Femur (tissue), 1 donor: ENCODE measurements around the gene SAMD11.

Experiments
- DNase-seq: peaks from one replicate; pipeline ENCODE4 v3.0.0-alpha.2; 2017

Gene SAMD11

DNA sequence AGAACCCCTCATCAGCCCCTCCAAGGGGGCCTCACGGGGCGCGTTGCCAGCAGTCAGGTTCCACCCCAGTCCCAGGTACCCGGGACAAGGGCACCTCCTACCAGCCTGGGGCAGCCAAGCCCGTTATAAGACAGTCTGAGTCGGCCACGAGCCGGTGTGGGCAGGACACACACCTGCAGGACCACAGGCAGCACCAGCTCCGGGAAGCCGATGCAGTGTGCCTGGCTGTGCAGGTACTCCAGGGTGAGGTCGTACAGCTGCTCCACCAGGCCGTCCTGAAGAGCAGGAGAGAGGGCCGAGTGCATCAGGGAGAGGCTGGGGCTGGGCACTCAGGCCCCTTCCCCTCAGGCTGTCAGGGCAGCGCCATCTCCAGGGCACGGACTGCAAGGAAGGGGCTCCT lies 24.2 kb downstream of the SAMD11 start:
- DNase-seq: no peak

DNA sequence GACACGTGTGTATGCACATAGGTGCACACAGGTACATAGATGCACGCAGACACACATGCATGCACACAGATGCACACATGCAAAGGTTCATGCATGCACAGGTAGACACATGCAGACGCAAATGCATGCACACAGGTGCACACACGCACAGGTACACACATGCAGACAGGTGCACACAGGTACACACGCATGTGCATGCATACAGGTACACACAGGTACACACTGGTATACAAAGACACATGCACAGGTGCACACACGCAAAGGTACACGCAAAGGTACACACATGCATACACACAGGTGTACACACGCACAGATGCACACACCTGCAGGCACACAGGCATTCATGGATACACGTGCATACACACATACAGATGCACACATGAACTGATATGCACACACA lies 26.5 kb downstream of the SAMD11 start:
- no peak for DNase-seq

DNA sequence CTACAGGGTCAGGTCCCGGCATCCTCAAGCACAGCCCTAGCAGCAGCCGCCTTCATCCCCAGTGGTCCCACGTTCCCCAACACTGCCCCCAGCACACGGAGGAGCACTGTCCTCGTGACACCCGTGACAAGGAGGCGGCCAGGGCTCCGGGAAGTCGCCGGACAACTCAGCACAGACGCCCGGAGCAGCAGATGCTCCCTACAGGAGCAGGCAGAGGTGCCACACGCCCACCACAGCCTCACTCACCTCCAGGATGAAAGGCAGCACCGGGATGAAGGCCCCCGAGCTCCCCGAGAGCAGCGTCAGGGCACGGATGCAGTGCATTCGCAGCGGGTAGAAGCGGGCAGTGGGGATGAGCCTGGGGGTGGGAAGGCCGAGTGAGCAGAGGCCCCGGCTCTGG lies 27.2 kb downstream of the SAMD11 start:
- DNase-seq: no peak

DNA sequence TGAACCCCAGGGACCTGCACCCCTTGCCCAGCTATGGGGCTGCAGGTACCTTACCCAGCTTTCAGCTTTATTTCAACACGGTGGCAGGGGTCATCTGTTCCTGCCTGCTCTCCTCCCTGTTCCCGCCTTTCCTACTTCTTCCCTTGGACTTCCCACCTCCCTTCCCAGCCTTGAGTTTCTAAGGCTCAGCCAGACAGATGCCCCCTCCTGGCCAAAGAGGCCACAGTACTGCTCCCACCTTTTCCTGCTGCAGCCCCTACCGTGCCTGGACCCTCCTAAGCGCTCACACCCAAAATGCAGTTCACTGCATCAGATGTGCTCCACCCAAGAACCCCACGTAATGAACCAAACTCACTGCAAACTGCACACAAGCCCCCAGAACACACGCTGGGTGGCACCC lies 27.6 kb downstream of the SAMD11 start:
- no peak for DNase-seq

DNA sequence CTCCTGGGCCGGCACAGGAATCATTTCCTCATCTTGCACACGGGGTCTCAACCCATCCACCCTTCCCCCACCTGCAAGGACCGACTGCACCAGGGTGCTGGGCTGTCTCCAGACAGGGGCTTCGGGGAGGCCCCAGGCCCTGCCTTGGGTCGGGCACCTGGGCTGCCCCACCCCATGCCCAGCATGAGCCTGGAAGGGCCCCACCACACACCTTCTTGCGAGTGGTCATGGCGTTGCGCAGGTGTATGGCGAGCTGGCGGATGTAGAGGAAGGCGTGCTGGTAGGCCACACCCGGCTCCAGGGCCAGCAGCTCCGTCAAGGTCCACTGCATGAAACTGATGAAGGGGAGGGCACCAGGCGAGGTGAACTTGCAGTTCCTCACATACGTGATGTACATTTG lies 28.5 kb downstream of the SAMD11 start:
- DNase-seq: no peak

DNA sequence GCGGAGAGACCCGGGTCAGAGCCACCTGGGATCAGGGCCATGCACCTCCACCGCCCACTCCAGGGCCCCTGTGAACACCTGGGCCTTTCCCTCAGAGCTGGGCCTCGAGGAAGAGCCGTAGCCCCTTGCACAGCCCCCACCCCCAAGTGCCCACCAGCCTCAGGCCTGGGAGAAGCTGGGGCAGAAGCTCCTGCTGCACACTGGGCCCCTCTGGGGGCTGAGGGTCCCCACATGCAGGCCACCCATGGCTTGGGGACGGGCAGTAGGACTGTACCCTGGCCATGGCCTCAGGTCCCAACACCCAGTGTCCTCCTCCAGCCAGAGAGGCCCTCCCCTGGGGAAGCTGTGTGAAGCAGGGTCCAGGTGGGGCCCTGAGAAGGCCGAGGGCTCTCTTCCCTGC lies 28.9 kb downstream of the SAMD11 start:
- no peak for DNase-seq

DNA sequence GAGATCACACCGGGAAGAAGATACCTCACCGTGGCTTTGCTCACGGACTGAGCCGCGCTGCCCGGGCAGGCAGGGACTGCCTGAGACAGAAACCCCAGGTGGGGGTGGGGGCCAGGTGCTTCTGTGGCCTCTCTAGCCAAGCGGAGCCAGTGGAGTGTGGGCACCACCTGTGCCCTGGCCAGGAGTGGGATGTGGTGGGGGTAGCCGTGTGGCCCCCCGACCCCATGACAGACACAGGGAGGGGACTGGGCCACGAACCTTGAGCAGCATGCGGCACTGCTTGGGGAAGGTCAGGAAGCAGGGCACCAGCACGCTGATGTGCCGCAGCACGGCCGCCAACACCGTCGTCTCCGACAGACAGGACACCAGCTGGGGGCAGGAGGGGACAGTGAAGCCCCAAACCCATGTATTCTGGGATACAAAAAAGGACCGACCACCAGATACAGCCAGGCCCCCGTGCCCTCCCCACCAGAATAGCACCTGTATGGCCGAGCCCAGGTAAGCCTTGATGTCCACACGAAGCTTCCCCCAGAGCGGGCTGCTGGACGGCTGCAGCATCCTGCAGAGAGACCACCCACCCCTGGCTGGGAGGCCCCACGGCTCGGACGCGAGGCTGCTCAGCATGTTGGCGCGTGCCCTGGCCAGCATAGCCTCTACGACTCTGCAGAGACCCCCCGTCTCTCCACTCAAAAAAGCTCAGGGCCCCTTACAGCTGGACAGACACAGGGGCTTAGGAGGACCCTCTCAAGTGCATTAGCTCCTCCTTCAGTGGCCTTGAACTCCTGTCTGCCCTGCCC lies 30.0 kb downstream of the SAMD11 start:
- no peak for DNase-seq

DNA sequence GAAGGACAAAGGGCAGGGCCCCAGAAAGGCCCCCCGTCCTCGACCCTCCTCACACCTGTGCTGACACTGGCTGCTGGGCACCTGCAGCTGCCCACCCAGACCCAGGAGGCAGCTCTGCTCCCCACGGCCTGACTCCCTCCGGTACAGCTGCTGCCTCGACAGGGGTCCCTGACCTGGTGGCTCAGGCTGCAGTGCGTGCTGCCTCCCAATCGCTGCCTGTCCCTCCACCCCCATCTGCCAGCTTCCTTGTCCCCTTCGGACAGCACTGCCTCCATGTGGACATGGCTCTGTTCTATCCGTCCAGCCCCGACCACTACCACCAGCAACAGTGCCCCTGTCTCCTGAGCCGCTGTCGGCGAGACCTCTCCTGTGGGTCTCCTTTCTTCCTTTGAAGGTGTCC lies 31.2 kb downstream of the SAMD11 start:
- DNase-seq: no peak

DNA sequence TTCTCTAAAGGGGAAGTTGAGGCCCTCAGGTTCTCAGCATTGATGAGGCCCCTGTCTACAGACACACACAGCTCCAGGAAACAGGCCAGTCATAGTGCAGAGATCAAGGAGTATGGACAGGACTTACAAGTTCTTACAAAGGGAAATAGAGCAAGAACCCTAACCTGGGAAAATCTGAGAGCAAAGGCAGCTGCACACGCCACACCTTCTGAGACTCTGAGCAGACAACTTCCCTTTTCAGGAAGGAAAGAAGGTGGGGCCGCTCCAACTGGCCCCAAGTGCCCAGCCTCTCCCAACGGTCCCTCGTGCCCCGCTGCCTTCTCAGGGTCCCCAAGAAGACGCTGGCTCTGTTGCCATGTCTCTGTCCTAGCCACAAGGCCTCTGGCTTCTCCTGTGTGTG lies 31.8 kb downstream of the SAMD11 start:
- no peak for DNase-seq

DNA sequence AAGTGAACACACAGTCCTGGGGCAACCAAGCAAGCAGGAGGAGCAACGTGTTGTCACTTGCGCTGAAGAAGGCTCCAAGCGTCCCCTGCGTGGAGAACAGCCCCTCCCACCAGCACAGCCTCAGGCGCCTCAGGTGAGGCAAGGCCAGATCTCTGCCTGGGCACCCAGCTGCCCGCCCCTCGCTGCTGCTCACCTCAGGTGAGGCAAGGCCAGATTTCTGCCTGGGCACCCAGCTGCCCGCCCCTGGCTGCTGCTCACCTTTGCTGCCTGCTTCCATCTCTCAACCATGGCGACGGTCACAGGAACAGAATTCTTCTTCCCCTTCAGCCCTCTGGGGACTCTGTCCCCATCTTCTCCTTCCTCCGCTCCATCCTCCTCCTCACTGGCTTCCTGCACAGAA lies 32.9 kb downstream of the SAMD11 start:
- DNase-seq: no peak

DNA sequence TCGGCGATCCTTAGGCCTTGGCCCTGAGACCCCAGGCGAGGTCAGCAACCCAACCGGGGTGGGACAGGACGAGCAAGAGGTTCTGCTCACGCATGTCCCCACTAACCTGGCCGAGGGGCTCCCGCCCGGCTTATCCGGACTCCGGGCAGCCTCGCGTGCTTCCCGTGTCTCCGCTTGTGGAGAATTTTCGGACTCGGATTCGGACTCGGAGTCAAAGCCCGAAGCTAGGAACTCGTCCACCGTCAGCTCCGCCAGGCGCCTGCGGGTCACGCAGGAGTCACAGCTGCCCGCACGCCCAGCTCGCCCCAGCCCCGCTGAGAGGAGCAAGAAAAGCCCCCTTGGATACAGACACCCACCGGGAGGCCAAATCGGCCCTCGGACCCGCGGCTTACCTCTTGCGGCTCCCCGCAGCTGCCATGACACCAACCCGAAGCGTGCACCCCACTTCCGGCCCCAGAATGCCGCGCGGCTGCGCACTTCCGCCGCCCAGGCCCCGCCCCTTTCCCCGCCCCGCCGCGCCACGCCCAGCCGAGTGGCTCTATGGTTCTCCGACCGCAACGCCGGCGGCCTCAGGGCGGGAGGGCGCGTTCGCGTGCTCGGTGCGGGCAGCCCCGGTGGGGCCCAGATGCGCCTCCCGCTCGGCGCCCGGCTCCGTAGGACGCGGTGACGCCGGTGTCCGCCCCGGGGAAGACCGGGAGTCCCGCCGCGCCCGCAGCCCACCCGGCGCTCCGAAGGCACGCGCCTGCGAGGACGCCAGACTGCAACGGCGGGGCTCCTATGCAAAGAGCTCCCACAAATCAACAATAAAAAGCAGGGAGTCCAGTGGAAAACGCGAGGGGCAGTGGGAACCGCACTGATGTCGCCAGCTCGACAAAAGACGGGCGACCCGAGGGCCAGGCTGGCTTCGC lies 35.4 kb downstream of the SAMD11 start, which contains the start of gene NOC2L:
TSS of gene NOC2L (minus strand) at position 434 of the 908 bp plus-strand sequence. CDS start at position 418, 16 bp downstream.
- DNase-seq: peak; percentile 98

DNA sequence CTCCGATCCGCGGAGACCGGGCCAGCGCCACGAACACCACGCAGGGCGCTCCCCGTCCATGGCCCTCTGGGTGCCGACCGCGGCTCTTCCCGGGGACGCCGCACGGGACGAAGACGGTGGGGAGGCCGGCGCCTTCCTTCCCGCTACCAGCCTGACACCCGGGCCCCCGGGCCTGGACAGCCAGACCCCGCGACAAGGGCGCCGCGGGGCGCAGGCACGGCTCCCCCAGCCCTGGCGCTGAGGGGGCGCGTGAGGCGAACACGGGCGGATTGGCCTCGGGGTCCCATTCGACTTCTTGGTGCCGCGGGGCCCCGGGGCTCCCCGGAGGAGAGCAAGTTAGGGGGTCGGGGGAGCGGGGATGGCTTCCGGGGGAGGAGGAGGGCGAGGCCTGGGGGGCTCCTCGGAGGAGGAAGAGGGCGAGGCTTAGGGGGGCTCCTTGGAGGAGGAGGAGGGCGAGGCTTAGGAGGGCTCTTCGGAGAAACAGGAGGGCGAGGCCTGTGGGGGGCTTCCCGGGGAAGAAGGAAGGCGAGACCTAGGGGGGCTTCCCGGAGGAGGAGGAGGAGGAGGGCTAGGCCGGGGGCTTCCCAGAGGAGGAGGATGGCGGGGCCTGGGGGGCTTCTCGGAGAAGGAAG lies 36.1 kb downstream of the SAMD11 start:
- no peak for DNase-seq

DNA sequence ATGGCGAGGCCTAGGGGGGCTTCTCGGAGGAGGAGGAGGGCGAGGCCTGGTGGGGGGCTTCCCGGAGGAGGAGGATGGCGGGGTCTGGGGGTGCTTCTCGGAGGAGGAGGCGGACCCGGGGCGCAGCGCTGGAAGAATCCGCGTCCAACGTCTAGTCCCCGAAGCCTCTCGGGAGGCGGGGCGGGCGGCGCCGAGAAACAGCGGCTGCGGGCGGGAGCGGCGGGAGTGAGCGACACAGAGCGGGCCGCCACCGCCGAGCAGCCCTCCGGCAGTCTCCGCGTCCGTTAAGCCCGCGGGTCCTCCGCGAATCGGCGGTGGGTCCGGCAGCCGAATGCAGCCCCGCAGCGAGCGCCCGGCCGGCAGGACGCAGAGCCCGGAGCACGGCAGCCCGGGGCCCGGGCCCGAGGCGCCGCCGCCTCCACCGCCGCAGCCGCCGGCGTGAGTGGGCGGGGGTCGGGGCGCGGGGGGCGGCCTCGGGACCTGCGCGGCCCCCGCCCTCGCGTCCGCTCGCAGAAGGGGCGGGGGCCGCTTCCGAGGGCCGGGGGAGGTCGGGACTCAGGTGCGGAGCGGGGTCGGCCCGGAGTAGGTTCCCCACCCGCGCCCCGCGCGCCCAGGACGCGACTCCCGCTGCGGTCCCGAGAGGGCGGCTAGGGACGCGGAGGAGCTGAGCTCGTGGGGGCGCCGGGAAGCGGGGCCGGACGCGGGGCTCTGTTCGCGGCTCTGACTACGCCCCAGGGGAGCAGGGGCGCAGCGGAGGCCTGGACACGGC lies 36.8 kb downstream of the SAMD11 start, which contains the start of gene KLHL17:
TSS of gene KLHL17 (plus strand) at position 222 of the 769 bp plus-strand sequence. CDS start at position 332, 110 bp downstream.
- peak; percentile 76 for DNase-seq

DNA sequence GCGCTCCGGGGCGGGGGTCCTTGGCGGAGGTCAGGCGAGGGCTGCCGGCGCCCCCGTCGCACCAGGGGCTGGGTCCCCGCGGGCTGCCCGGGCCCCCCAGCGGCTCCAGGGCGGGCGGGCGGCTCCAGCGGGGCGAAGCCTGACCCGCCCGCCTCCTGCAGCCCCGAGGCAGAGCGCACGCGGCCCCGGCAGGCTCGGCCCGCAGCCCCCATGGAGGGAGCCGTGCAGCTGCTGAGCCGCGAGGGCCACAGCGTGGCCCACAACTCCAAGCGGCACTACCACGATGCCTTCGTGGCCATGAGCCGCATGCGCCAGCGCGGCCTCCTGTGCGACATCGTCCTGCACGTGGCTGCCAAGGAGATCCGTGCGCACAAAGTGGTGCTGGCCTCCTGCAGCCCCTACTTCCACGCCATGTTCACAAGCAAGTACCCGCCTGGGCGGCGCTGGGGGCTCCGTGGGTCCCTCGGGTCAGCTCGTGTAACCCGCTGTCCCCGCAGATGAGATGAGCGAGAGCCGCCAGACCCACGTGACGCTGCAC lies 37.5 kb downstream of the SAMD11 start:
- no peak for DNase-seq

DNA sequence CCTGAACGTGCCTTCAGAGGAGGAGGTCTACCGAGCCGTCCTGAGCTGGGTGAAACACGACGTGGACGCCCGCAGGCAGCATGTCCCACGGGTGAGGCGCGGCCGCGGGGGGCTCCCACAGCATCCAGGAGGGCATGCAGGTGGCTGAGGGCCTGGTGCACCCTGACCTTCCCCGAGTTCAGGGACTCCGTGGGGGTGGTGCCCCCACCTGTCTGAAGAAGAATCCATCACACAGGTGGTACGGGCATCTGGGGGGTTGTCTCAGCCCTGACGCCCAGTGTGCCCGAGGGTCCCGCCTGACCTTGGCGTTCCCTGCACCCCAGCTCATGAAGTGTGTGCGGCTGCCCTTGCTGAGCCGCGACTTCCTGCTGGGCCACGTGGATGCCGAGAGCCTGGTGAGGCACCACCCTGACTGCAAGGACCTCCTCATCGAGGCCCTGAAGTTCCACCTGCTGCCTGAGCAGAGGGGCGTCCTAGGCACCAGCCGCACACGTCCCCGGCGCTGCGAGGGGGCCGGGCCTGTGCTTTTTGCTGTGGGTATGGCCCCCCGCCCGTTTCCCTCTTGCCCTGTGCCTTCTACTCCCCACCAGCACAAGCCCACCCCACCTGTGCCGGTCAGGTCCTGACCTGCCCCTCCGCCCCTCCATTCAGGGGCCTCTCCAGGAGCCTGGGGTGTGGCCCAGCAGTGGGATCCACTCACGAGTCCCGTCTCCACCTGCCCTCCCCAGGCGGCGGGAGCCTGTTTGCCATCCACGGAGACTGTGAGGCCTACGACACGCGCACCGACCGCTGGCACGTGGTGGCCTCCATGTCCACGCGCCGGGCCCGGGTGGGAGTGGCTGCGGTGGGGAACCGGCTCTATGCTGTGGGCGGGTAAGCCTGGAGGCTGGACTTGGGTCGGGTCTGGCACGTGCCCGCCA lies 38.9 kb downstream of the SAMD11 start:
- no peak for DNase-seq

DNA sequence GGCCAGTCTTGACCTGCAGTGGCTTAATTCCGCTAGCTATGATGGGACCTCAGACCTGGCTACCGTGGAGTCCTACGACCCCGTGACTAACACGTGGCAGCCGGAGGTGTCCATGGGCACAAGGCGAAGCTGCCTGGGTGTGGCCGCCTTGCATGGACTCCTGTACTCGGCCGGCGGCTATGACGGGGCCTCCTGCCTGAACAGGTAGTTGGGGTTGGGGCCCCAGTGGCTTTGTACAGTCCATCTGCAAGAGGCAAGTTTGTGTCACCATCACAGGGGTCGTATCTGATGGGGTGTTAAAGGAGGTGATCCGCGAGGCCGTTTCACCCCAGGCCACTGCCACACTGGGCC lies 39.6 kb downstream of the SAMD11 start:
- DNase-seq: no peak

DNA sequence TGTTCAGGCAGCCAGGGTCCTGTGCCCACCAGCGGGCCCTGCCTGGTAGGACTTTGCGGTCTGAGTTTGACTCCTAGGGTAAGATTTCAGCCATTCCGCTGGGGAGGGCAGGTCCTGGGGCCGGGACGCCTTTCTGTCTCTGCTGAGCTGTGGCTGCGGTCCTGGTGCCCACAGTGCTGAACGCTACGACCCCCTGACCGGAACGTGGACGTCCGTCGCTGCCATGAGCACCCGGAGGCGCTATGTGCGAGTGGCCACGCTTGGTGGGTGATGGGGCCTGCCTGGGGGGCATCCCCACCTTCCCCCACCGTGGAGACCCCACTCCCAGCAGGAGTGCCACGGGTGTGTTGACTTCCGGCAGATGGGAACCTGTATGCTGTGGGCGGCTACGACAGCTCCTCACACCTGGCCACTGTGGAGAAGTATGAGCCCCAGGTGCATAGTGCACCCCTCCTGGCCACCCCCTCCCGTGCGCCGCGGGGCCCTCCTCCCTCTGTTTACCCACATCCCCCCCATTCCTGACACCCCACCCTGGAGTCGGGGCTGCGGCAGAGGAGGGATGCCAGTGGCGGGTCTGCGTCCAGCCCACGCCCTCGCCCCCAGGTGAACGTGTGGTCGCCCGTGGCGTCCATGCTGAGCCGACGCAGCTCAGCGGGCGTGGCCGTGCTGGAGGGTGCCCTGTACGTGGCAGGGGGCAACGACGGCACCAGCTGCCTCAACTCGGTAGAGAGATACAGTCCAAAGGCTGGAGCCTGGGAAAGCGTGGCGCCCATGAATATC lies 40.2 kb downstream of the SAMD11 start:
- no peak for DNase-seq

DNA sequence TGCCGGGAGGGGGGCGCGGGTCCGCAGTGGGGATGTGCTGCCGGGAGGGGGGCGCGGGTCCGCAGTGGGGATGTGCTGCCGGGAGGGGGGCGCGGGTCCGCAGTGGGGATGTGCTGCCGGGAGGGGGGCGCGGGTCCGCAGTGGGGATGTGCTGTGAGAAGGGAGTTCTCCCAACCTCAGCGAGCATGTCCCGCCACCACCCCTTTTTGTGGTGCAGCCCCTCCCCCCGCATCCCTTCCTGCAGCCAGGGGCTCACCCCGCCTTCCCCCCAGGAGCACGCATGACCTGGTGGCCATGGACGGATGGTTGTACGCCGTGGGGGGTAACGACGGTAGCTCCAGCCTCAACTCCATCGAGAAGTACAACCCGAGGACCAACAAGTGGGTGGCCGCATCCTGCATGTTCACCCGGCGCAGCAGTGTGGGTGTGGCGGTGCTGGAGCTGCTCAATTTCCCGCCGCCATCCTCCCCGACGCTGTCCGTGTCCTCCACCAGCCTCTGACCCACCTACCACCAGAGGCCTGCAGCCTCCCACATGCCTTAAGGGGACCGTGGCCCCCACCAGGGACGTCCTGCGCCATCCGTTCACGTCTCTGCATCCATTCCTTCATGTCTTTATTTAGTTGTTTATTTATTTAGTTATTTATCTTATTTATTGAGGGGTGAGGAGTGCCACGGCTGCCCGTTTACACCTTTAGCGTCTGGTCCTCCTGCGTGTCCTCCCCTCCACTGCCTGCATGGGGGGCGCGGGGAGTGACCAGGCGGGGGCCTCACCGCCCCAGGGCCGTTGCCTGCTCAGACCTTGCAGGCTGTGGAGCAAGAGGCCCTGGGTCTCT lies 41.2 kb downstream of the SAMD11 start:
- no peak for DNase-seq

DNA sequence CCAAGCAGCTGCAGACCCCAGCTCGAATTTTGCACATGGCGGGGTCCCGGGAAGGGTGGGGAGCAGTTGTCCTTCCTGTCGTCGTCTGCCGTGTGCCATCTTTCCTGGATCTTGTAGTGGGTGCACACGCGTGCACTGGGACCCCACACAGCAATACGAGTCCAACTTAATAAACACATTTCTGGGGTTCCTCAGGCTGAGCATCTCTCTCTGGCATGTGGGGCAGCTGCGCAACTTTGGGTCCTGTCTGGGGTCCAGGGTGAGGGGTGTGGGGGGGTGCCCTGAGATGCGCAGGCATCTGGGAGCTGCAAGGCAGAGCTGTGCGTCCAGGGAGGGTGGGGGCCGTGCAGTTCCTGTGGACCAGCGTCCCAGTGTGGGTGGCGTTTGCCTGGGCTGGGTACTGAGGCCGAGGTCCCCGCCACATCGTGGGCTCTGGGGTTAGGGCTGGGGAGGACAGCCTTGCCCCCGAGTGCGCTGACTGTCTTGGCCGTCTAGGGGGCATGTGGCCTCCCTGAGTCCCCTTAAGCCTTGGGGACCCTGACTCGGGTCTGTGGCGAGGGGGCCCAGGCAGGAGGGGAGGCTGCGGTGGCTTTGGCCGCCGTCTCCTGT lies 41.9 kb downstream of the SAMD11 start:
- no peak for DNase-seq
